ENCODE results near the gene RELN. TPM values are rescaled to one million over a fixed set of nuclear protein-coding genes. Genes with fewer than 3 reads are reported as not detected.
"Not testable (repeated sequence)": the region's sequence is repeated elsewhere in the genome, so short reads cannot be mapped to it uniquely, and the experiment has no call there.

The RELN gene
- total RNA-seq, 1 donor from 2014 or later = 0.57 TPM

DNA sequence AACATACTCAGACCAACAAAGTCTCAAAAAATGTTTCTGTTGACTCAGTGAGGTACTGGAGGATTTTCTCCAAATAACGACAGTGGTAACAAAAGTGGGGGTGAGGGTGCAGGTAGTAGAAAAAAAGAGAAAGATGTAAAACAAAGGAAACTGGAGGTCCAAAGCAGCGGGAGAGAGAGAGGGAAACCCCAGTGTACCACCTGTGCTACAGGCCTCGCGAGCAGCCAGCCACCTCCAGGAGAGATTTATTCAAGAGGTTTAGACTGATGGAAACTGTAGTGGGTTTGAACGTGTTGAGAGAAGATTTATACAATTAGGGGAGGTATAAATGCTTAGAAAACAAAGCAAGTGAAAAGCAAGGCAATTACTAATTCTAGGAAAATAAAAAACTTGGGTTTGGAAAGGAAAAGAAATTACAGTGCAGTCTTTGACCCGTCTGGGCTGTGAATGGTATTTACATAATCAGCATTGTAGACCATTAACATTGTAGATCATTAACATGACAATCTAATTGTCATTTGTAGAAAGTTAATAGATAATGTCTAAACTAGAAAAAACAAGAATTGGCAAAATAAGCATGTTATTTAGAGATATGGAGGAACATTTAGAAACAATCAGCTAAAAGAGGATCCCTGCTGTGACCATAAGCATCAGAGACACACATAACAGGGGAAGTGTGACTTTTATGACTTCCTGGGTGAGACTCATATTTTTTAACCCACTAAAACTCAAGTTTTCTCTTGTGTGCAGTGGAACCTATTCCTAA is 180.0 kb downstream of the RELN start:
- no peak for DNase-seq (ENCODE audit: low spot score)
- intact Hi-C loops (cut with DNase I) = no loop called here

DNA sequence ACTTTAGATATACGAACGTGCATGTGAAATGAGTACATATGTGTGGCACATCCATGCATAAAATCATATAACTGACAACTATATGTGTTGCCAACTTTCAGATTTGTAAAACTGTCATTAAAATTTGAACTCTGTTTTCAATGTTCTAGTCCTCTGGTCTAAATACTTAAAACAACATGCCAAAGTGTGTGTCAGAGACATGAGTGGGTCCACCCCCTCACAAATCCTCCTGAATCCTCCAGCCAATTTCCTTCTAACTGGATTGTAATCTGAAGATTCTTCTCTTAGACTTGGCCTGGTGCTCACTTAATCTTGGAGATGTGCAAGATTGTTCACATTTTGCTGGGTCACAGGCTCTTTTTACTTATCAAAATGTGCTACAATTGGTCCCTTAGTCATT is 184.1 kb downstream of the RELN start:
- DNase-seq (ENCODE audit: low spot score) = no peak
- intact Hi-C loops (cut with DNase I) = no loop called here

DNA sequence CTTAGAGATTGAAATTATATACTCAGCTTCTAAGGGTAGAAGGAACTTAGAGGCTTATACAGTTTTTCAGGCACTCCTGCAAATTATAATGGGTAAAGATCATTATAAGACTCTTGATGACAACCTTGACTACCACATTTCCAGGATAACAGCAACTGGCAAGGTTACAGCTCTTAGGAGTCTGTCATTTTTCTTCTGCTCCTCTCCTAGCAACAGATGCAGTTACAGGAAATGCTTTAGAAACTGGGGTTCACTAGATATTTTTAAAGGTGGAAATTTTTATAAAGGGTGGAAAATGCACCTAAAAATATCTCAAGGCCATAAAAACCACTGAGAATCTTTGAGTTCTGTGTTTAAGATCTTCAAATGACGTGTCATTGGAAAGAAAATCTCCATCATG is 185.8 kb downstream of the RELN start:
- no peak for DNase-seq (ENCODE audit: low spot score)
- intact Hi-C loops (cut with DNase I) = no loop called here

GRCh38 chr7:103799298-103799697 is 190.2 kb downstream of the RELN start:
- DNase-seq (ENCODE audit: low spot score) = no peak
- intact Hi-C loops (cut with DNase I) = no loop called here

DNA sequence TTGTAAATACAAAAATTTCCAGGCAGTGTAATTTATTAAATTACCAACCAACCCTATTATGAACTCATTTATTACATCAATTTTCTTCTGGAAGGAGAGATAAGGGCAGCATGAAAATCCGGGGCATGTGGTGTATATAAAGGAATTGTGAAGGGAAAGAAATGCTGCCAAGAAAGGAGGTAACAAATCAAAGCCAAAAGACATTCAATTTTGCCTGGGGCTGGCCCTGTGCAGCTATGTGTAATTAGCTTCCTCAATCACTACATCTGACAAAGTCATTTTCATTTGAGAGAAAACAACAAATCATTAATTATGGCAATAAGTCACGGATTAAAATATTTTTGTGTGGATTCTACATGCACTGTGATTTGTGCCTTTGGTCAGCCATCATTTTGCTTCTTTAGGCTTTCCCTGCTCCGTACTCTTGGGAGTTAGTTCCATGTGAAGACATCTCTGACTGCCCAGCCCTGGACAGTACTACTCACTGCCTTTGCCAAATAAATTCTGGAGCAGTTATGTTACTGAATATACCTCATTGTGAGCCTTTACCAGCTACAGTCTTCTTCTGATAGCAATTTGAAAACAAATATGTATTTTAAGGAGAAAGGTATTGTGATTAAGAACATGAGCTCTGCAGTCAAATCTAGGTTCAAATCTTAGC is 191.7 kb downstream of the RELN start:
- intact Hi-C loops (cut with DNase I) = no loop called here
- no peak for DNase-seq (ENCODE audit: low spot score)

DNA sequence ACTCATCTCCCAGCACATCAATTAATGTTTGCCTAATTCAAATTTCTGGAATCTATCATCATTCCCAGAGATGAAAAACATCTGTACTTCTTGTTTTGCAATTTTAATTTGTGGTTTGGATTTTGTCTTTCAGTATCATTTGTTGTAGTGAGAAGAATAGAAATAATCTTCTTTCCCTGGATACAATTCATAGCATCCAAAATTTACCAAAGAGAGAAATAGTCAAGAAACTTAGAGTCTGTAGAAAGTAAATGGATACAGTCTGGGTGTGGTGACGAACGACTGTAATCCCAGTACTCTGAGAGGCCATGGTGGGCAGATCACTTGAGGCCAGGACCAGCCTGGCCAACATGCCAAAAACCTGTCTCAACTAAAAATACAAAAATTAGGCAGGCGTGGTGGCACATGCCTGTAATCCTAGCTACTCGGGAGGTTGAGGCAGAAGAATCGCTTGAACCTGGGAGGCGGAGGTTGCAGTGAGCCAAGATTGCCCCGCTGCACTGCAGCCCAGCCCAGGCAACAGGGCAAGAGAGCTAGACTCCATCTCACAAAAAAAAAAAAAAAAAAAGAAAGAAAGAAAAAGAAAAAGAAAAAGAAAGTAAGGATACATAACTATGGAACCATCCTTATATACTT is 193.0 kb downstream of the RELN start:
- no peak for DNase-seq (ENCODE audit: low spot score)
- intact Hi-C loops (cut with DNase I) = no loop called here

GRCh38 chr7:103795787-103796186 is 193.7 kb downstream of the RELN start:
- no peak for DNase-seq (ENCODE audit: low spot score)
- intact Hi-C loops (cut with DNase I) = no loop called here

DNA sequence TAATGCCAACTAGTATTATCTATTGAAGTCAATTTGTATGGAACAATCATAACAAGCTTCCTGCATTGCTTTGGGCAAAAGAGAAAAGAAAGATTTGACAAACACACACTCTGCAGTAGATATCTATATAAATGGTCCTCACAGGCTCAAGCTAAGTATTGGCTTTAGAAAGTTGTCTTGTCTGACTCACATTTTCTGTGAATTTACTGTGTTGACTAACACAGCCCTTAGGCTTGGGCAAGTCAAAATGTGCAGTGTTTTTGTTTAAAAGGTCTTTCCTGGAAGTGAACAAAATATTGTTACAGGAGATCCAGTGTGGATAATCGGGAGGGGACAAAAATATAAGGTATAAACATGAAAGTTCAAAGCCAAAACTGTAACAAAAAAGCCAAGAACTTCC is 194.4 kb downstream of the RELN start:
- no peak for DNase-seq (ENCODE audit: low spot score)
- intact Hi-C loops (cut with DNase I) = no loop called here

GRCh38 chr7:103794424-103794823 is 195.0 kb downstream of the RELN start:
- DNase-seq (ENCODE audit: low spot score) = no peak
- intact Hi-C loops (cut with DNase I) = no loop called here

DNA sequence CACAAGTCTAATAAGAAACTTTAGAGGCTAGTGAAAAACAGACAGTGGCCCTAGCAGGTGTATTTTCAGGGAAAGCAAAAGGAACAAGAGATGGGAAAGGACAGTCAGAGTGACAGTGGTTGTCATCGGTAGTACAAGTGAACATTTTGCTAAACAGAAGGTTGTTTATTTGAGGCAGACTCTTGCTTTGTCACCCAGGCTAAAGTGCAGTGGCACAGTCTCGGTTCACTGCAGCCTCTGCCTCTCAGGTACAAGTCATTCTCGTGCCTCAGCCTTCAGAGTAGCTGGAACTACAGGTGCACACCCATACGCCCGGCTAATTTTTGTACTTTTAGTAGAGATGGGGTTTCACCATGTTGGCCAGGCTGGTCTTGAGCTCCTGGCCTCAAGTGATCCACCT is 195.8 kb downstream of the RELN start:
- no peak for DNase-seq (ENCODE audit: low spot score)
- intact Hi-C loops (cut with DNase I) = no loop called here

- intact Hi-C loops (cut with DNase I) = no loop called here
- DNase-seq (ENCODE audit: low spot score) = no peak
Observed at GRCh38 chr7:103791894-103792293, 197.6 kb downstream of the RELN start.

DNA sequence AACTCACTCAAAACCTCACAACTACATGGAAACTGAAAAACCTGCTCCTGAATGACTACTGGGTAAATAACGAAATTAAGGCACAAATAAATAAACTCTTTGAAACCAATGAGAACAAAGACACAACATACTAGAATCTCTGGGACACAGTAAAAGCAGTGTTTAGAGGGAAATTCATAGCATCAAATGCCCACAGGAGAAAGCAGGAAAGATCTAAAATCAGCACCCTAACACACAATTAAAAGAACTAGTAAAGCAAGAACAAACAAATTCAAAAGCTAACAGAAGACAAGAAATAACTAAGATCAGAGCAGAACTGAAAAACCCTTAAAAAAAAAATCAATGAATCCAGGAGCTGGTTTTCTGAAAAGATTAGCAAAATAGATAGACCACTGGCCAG is 202.4 kb downstream of the RELN start:
- intact Hi-C loops (cut with DNase I) = not testable (repeated sequence)

DNA sequence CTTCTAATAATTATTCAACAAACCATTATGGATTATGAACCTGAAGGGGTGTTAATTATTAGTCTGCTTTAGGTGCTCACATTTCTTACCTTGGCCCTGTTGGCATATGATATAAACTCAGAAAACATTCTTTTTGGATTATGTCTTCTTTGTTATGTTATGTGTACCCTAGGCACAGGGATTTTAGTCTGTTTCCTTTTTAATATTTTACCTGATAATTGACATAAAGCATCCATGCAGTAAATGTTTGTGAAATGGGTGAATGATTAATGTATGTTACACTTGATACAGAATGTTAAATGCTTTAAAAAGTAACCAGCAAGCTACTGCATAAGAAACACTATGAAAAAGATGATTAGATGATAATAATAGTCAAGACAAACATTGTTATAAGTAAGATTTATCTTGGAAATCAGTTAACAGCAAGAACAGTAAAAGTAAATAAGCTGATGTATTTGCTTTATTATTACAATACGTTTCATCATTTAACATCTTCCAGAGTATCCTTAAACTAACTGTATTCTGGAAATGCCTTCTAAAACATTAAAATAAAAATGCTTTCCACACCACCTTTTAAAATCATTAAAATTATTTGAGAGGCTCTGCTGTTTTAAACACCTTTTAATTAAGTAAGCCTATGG is 204.7 kb downstream of the RELN start:
- intact Hi-C loops (cut with DNase I) = no loop called here
- no peak for DNase-seq (ENCODE audit: low spot score)

More for the DNA sequence above, 202.4 kb downstream of the RELN start:
- not testable (repeated sequence) for DNase-seq (ENCODE audit: low spot score)

DNA sequence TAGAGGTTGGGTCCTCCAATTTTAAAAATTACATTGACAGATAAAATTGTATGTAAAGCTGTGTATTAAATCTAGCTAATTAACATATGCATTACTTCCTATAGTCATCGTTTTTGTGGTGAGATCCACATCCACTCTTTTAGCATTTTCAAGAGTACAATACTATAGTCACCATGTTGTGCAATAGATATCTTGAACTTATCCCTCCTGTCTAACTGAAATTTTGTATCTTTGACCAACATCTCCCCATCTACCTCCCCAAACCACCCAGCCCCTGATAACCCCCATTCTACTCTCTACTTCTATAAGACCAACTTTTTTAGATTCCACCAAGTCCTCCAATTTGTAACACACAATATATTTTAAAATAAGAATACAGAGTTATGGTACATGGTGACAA is 208.0 kb downstream of the RELN start:
- intact Hi-C loops (cut with DNase I) = no loop called here
- no peak for DNase-seq (ENCODE audit: low spot score)

- intact Hi-C loops (cut with DNase I) = not testable (repeated sequence)
Observed at GRCh38 chr7:103780561-103780960, 208.9 kb downstream of the RELN start.

GRCh38 chr7:103777440-103777839 is 212.0 kb downstream of the RELN start:
- DNase-seq (ENCODE audit: low spot score) = no peak
- intact Hi-C loops (cut with DNase I) = no loop called here

More at GRCh38 chr7:103780561-103780960, 208.9 kb downstream of the RELN start:
- not testable (repeated sequence) for DNase-seq (ENCODE audit: low spot score)

DNA sequence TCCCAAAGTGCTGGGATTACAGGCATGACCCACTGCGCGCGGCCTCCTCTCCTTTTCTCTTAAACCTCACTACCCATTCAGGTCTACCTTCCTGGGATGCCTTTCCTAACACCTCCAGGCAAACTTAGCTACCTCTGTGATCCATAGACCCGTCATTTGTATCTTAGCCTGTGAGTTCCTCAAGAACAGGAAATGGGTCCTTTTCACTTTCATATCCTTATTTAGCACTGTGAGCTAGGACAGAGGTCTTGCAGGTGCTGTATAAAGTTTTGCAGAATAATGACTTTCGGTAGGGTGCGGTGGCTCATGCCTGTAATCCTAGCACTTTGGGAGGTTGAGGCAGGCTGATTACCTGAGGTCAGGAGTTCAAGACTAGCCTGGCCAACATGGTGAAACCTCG is 215.7 kb downstream of the RELN start:
- no peak for DNase-seq (ENCODE audit: low spot score)
- intact Hi-C loops (cut with DNase I) = no loop called here

DNA sequence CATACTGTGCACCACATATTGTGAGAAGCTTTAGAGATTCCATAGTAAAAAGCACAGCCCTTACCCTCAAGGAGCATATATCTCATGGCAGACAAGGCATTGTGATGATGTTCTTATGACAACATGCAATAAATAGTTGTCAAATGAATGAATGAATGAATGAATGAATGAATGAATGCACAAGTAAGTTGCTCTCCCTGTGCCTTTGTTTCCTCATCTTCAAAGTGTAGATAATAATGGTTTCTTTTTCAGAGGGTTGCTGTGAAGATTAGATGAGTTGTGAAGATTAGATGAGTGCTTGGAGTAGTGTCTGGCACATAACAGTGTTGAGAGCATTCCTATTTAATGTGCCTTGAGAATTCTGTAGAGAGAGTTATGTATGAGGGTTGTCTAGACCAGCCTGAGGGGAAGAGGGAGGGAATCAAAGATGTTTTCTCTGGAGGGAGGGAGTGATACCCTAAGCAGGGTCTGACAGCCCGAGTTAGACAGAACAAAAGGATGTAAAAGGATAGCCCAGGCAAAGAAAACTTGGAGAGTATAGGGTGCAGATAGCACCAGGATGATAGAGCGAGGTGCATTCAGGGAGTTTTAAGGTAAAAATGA is 217.2 kb downstream of the RELN start:
- intact Hi-C loops (cut with DNase I) = no loop called here
- no peak for DNase-seq (ENCODE audit: low spot score)

GRCh38 chr7:103771294-103771693 is 218.2 kb downstream of the RELN start:
- no peak for DNase-seq (ENCODE audit: low spot score)
- intact Hi-C loops (cut with DNase I) = no loop called here

- intact Hi-C loops (cut with DNase I) = no loop called here
- DNase-seq (ENCODE audit: low spot score) = no peak
Observed at GRCh38 chr7:103766660-103767059, 222.8 kb downstream of the RELN start.

Data from cardiac septum (tissue), 1 donor.